Hepatocyte (in vitro differentiated cells): ENCODE results near the gene ARL3. TPM values are rescaled to one million over a fixed set of nuclear protein-coding genes. Genes with fewer than 3 reads are reported as not detected.

Experiments used
- DNase-seq: peaks from one replicate; pipeline ENCODE4 v3.0.0-alpha.2; 2016; ENCODE audit warnings: low spot score
- H2AFZ ChIP-seq: fragments of 200-600 bp; sonication (generic); 2 replicates; pipeline ENCODE4 v1.6.0; 2016; ENCODE audit warnings: antibody characterized with exemption, mild to moderate bottlenecking
- H3K27ac ChIP-seq: fragments of 200-600 bp; sonication (generic); 2 replicates; pipeline ENCODE4 v1.5.1; 2016; ENCODE audit warnings: mild to moderate bottlenecking
- H3K27me3 ChIP-seq: fragments of 200-600 bp; sonication (generic); 2 replicates; pipeline ENCODE4 v1.6.1; 2016
- H3K36me3 ChIP-seq: fragments of 200-600 bp; sonication (generic); replicated peaks from 2 replicates; pipeline ENCODE4 v1.5.1; 2016; ENCODE audit warnings: low read depth; ENCODE audit not compliant: insufficient read depth
- H3K4me1 ChIP-seq: fragments of 200-600 bp; sonication (generic); 2 replicates; pipeline ENCODE4 v1.5.1; 2016; ENCODE audit warnings: mild to moderate bottlenecking, moderate library complexity; ENCODE audit not compliant: insufficient read depth
- H3K4me2 ChIP-seq: fragments of 200-600 bp; sonication (generic); 2 replicates; pipeline ENCODE4 v1.6.0; 2016
- H3K4me3 ChIP-seq: fragments of 200-600 bp; sonication (generic); 2 replicates; pipeline ENCODE4 v1.5.1; 2016; ENCODE audit warnings: mild to moderate bottlenecking
- H3K79me2 ChIP-seq: fragments of 200-600 bp; sonication (generic); 2 replicates; pipeline ENCODE4 v1.6.0; 2017; ENCODE audit warnings: mild to moderate bottlenecking
- H3K9me2 ChIP-seq: fragments of 200-600 bp; sonication (generic); replicated peaks from 2 replicates; pipeline ENCODE4 v1.6.0; 2017; ENCODE audit warnings: mild to moderate bottlenecking; ENCODE audit not compliant: insufficient read depth
- H3K9me3 ChIP-seq: fragments of 200-600 bp; sonication (generic); 2 replicates; pipeline ENCODE4 v1.5.1; 2016; ENCODE audit warnings: low read depth, mild to moderate bottlenecking
- H4K20me1 ChIP-seq: fragments of 200-600 bp; sonication (generic); 2 replicates; pipeline ENCODE4 v1.6.0; 2016; ENCODE audit warnings: mild to moderate bottlenecking; ENCODE audit not compliant: insufficient read depth, poor library complexity, severe bottlenecking
- CTCF ChIP-seq: fragments of 200-600 bp; sonication (generic); IDR thresholded peaks from 2 replicates; pipeline ENCODE4 v1.5.1; 2016; ENCODE audit warnings: antibody characterized with exemption, mild to moderate bottlenecking; ENCODE audit not compliant: poor library complexity
- EZH2 ChIP-seq: fragments of 200-600 bp; sonication (generic); IDR thresholded peaks from 2 replicates; pipeline ENCODE4 v1.6.1; 2016; ENCODE audit warnings: antibody characterized with exemption, mild to moderate bottlenecking, borderline replicate concordance
- EZH2phosphoT487 ChIP-seq: fragments of 200-600 bp; sonication (generic); IDR thresholded peaks from one replicate; pipeline ENCODE4 v1.6.1; 2018; ENCODE audit warnings: antibody characterized with exemption, mild to moderate bottlenecking, low read depth, moderate library complexity; ENCODE audit not compliant: unreplicated experiment, severe bottlenecking
- WGBS: methylation state at CpG from one replicate; pipeline ENCODE4 v1.1.6; 2016; ENCODE audit warnings: low lambda C conversion rate; ENCODE audit errors: missing lambda C conversion rate; 5-methylcytosine and 5-hydroxymethylcytosine counted together
- polyA plus RNA-seq: library from polyadenylated mRNA; unstranded; fragments of >200 nt; fragmentation: Nextera tagmentation; extraction: Ambion mirVana; gene quantifications from 2 replicates; pipeline ENCODE4 v1.2.1, GENCODE V29; 2016
- total RNA-seq: library from RNA; depleted of rRNA; stranded (reverse); fragments of >200 nt; gene quantifications from 2 replicates; pipeline ENCODE4 v1.2.3, GENCODE V29; 2014

The ARL3 gene
- total and polyA plus RNA-seq, 2 experiments from 2014 or later = 6.4 to 16.5 TPM

- 23% methylated on average over 7 of the region's 7 CpGs for WGBS
- Histone ChIP-seq H3K27me3 (no peaks in the 10 kb centered on the region), H3K9me2 (no peaks in the 10 kb centered on the region), H4K20me1 (peaks cover 9% of the 10 kb centered on the region), H3K4me2 (peak overlapping the region; percentile 73), H3K4me1 (no peaks in the 10 kb centered on the region), H3K9me3 (no peaks in the 10 kb centered on the region), H2AFZ (peak overlapping the region; percentile 55), H3K27ac (peak overlapping the region; percentile 93), H3K36me3 (no peaks in the 10 kb centered on the region), H3K79me2 (peaks cover 22% of the 10 kb centered on the region), H3K4me3 (peak overlapping the region; percentile 39)
- no peak for TF ChIP-seq EZH2phosphoT487
- TF ChIP-seq CTCF = no peak
- TF ChIP-seq EZH2 = no peak
- DNase-seq = peak; percentile 45
These were observed 72.8 kb downstream of the ARL3 start for GRCh38 chr10:102641402-102641801.

- H3K4me3 ChIP-seq = no peak overlapping the region
- no peak overlapping the region for H2AFZ ChIP-seq
- no peaks in the 10 kb centered on the region for H3K27me3 ChIP-seq
- peaks cover 3% of the 10 kb centered on the region for H4K20me1 ChIP-seq
- no peak overlapping the region for H3K27ac ChIP-seq
- no peaks in the 10 kb centered on the region for H3K36me3 ChIP-seq
- TF ChIP-seq CTCF = no peak
- TF ChIP-seq EZH2phosphoT487 = no peak
- TF ChIP-seq EZH2 = no peak
- 22% methylated on average over 2 of the region's 2 CpGs for WGBS
- H3K79me2 ChIP-seq = peaks cover 5% of the 10 kb centered on the region
- H3K9me3 ChIP-seq = no peaks in the 10 kb centered on the region
- no peak overlapping the region for H3K4me2 ChIP-seq
- no peaks in the 10 kb centered on the region for H3K4me1 ChIP-seq
- no peaks in the 10 kb centered on the region for H3K9me2 ChIP-seq
- DNase-seq = no peak
These were observed 74.7 kb downstream of the ARL3 start for GRCh38 chr10:102639537-102639936.

- H3K9me2 ChIP-seq = no peaks in the 10 kb centered on the region
- H4K20me1 ChIP-seq = no peaks in the 10 kb centered on the region
- peaks cover 37% of the 10 kb centered on the region for H3K4me1 ChIP-seq
- WGBS = 89% methylated on average over 4 of the region's 4 CpGs
- peak overlapping the region; percentile 74 for H3K27ac ChIP-seq
- no peaks in the 10 kb centered on the region for H3K27me3 ChIP-seq
- no peaks in the 10 kb centered on the region for H3K36me3 ChIP-seq
- no peak overlapping the region for H3K4me3 ChIP-seq
- H2AFZ ChIP-seq = no peak overlapping the region
- no peaks in the 10 kb centered on the region for H3K79me2 ChIP-seq
- H3K4me2 ChIP-seq = no peak overlapping the region
- TF ChIP-seq EZH2 (no peak), EZH2phosphoT487 (no peak), CTCF (no peak)
- no peaks in the 10 kb centered on the region for H3K9me3 ChIP-seq
- no peak for DNase-seq
These were observed 78.8 kb downstream of the ARL3 start for GRCh38 chr10:102635377-102635776.

GRCh38 chr10:102634686-102635085 is 79.5 kb downstream of the ARL3 start:
- Histone ChIP-seq H3K9me3 (no peaks in the 10 kb centered on the region), H3K36me3 (no peaks in the 10 kb centered on the region), H3K4me3 (no peak overlapping the region), H3K4me1 (peaks cover 44% of the 10 kb centered on the region), H3K79me2 (no peaks in the 10 kb centered on the region), H3K27me3 (no peaks in the 10 kb centered on the region), H3K4me2 (peak overlapping the region; percentile 19), H4K20me1 (no peaks in the 10 kb centered on the region), H3K27ac (peak overlapping the region; percentile 74), H3K9me2 (no peaks in the 10 kb centered on the region), H2AFZ (no peak overlapping the region)
- no peak for DNase-seq
- no peak for TF ChIP-seq CTCF
- no peak for TF ChIP-seq EZH2
- no peak for TF ChIP-seq EZH2phosphoT487
- WGBS = 54% methylated on average over 4 of the region's 4 CpGs
